ENCODE measurements around the gene PDXDC1. TPM values are rescaled to one million over a fixed set of nuclear protein-coding genes. Genes with fewer than 3 reads are reported as not detected.
A peak's percentile ranks its signal among the peaks of the same experiment; 100 is the strongest.
"Not testable (repeated sequence)": the region's sequence is repeated elsewhere in the genome, so short reads cannot be mapped to it uniquely, and the experiment has no call there.

PDXDC1 gene
- total RNA-seq, 1 donor from 2014 or later, result 55.5 TPM

DNA sequence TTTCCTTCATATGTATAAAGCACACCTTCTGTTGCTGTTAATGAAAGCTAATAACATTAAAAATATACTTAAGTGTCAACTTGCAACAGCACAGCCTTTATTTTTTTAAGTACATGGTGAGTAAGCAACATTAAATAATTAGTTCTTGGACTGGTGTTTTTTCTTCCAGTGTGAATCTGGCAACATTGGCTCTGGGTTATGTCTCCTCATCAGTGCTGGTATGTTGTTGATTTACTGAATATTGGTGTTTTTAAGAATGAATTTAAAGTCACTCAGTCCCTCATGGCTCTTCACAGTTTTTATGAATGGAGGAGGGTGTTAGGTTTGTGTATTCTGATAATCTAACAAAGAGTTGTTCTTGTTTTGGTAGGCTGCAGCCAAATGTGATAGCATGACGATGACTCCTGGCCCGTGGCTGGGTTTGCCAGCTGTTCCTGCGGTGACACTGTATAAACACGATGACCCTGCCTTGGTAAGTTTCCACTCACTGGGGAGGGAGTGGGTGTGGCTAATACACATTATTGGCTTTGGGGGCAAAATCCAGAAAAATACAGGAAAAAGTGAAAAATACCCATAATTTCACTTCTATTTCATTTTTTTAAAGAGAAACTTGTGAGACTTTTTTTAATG, 42.2 kb downstream of the PDXDC1 start:
- not testable (repeated sequence) for H3K4me3 ChIP-seq (ENCODE audit: low read depth, low read length); DNase-seq (ENCODE audit: low read depth); H3K36me3 ChIP-seq (ENCODE audit: control insufficient read depth, insufficient read depth, low read length); H3K27me3 ChIP-seq (ENCODE audit: control insufficient read depth, insufficient read depth, low read length)

GRCh38 chr16:15021429-15021828, 46.6 kb downstream of the PDXDC1 start:
- not testable (repeated sequence) for H3K36me3 ChIP-seq (ENCODE audit: control insufficient read depth, insufficient read depth, low read length); DNase-seq (ENCODE audit: low read depth); H3K4me3 ChIP-seq (ENCODE audit: low read depth, low read length); H3K27me3 ChIP-seq (ENCODE audit: control insufficient read depth, insufficient read depth, low read length)

- not testable (repeated sequence) for H3K27me3 ChIP-seq (ENCODE audit: control insufficient read depth, insufficient read depth, low read length); H3K4me3 ChIP-seq (ENCODE audit: low read depth, low read length); H3K36me3 ChIP-seq (ENCODE audit: control insufficient read depth, insufficient read depth, low read length); DNase-seq (ENCODE audit: low read depth)
- TF ChIP-seq CTCF (IDR thresholded peaks at IDR 0.05; ENCODE audit: insufficient read depth, low read length, poor library complexity, severe bottlenecking), result peak; percentile 33
Measured at GRCh38 chr16:15022194-15022593, 47.4 kb downstream of the PDXDC1 start.

GRCh38 chr16:15023381-15024077, 48.7 kb downstream of the PDXDC1 start:
- not testable (repeated sequence) for DNase-seq (ENCODE audit: low read depth); H3K27me3 ChIP-seq (ENCODE audit: control insufficient read depth, insufficient read depth, low read length); H3K36me3 ChIP-seq (ENCODE audit: control insufficient read depth, insufficient read depth, low read length); H3K4me3 ChIP-seq (ENCODE audit: low read depth, low read length)

- H3K36me3 ChIP-seq (ENCODE audit: control insufficient read depth, insufficient read depth, low read length); H3K4me3 ChIP-seq (ENCODE audit: low read depth, low read length); DNase-seq (ENCODE audit: low read depth); H3K27me3 ChIP-seq (ENCODE audit: control insufficient read depth, insufficient read depth, low read length): not testable (repeated sequence)
Measured at GRCh38 chr16:15024858-15025199, 50.0 kb downstream of the PDXDC1 start.

GRCh38 chr16:15025234-15025951, 50.6 kb downstream of the PDXDC1 start:
- not testable (repeated sequence) for H3K27me3 ChIP-seq (ENCODE audit: control insufficient read depth, insufficient read depth, low read length); H3K36me3 ChIP-seq (ENCODE audit: control insufficient read depth, insufficient read depth, low read length); DNase-seq (ENCODE audit: low read depth); H3K4me3 ChIP-seq (ENCODE audit: low read depth, low read length)

GRCh38 chr16:15027051-15027450, 52.2 kb downstream of the PDXDC1 start:
- H3K36me3 ChIP-seq (ENCODE audit: control insufficient read depth, insufficient read depth, low read length); H3K27me3 ChIP-seq (ENCODE audit: control insufficient read depth, insufficient read depth, low read length); H3K4me3 ChIP-seq (ENCODE audit: low read depth, low read length); DNase-seq (ENCODE audit: low read depth): not testable (repeated sequence)

DNA sequence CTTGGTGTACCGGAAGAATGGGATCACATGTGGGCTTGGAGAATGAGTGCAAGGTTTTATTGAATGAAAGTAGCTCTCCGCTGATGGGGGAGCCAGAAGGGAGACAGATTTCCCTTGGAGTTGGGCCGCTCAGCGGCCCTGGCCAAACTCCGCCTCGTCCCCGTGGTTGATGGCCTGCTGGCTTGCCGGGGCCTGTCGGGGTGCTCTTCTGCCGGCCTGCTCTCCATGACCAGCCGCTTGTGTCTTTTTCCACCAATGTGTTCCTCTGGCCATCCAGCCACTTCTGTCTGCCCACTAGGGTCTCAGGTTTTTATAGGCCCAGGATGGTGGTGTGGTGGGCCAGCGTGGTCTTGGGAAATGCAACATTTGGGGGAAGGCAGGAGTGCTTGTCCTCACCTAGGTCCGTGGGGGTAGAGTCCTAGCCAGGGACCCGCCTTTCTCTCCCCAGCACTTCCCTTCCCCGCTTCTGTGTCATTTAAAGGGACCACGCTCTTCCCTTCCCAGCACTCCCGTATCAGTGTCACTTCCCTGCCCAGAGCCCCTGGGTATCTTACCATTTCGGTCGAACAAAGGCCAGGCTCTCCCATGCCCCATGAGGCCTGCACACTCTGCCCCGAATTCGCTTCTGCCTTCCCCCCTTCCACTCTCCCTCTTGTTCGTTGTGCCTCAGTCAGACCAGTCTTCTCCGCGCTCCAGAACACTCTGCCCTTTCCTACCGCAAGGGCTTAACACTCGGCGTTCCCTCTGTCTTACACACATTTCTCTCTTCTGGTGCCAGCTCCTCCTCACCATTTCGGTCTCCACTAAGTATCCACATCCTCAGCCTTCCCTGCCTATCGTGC, 52.9 kb downstream of the PDXDC1 start:
- not testable (repeated sequence) for H3K4me3 ChIP-seq (ENCODE audit: low read depth, low read length); H3K36me3 ChIP-seq (ENCODE audit: control insufficient read depth, insufficient read depth, low read length); H3K27me3 ChIP-seq (ENCODE audit: control insufficient read depth, insufficient read depth, low read length); DNase-seq (ENCODE audit: low read depth)

DNA sequence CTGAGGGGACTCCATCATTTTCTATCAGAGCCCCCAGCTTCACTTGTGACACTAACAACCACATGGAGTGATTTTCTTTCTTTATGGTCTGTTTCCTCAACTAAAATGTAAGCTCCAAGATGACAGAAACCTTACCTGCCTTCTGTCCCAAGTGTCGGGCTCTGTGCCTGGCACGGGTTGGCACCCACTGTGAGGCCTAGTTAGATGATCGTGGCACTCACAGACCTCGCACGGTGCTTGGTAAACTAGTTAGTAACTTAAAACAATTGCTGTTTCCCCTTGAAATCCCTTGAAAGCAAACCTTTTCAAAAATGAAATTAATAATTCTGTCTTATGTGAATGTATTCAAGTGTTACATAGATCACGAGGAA, 53.5 kb downstream of the PDXDC1 start:
- DNase-seq (ENCODE audit: low read depth); H3K4me3 ChIP-seq (ENCODE audit: low read depth, low read length); H3K36me3 ChIP-seq (ENCODE audit: control insufficient read depth, insufficient read depth, low read length); H3K27me3 ChIP-seq (ENCODE audit: control insufficient read depth, insufficient read depth, low read length): not testable (repeated sequence)

DNA sequence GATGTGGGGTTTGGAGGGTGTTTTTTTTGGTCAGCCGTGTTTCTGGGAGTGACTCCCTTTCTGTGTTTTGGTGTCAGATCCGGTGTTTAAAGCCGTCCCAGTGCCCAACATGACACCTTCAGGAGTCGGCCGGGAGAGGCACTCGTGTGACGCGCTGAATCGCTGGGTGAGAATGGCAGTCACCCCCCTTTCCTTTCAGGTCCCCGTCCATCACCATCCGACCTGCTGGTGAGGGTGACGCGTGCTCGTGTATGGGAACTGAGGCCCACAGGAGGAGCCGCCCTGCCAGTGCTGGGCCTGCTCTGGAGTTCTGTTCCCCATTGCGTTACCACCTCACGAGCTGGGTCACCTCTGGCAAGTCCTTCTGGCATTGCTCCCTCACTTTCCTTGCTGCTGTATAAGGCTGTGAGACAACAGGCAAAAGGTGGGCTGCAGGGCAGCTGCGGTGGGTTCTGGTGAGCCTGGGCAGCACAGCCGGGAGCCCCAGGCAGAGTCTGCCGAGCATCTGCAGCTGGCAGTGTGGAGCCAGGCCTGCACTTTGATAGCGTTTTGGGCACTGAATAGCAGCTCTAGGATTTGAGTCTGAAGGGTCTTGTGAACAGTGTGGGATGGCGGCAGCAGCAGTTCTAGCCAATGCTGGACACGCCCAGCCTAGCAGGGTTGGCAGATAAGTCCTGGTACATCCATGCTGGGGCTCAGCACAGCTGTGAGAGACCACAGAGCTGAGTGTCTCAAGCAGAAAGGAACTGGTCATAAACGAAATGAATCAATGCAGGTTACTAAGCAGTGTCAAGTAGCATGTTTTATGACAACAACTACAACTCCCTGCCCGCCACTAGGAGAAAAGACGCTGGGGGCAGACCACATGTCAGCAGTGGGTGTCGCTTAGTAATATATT, 54.2 kb downstream of the PDXDC1 start:
- DNase-seq (ENCODE audit: low read depth); H3K4me3 ChIP-seq (ENCODE audit: low read depth, low read length); H3K27me3 ChIP-seq (ENCODE audit: control insufficient read depth, insufficient read depth, low read length); H3K36me3 ChIP-seq (ENCODE audit: control insufficient read depth, insufficient read depth, low read length): not testable (repeated sequence)

DNA sequence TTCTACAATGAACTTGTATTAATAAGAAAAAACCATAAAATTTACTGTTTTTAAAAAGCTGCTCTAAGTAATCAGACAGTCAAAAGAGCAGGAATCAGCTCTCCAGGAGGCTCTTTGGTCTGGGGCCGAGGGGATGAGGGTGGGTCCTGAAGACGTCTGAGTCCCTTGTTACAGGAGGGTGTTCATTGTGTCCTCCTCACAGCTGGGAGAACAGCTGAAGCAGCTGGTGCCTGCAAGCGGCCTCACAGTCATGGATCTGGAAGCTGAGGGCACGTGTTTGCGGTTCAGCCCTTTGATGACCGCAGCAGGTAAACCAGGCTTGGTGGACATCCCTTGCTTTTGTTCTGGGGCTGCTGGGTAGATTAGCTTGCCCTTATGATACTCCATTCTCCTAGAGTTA, 54.9 kb downstream of the PDXDC1 start:
- not testable (repeated sequence) for H3K4me3 ChIP-seq (ENCODE audit: low read depth, low read length); H3K36me3 ChIP-seq (ENCODE audit: control insufficient read depth, insufficient read depth, low read length); DNase-seq (ENCODE audit: low read depth); H3K27me3 ChIP-seq (ENCODE audit: control insufficient read depth, insufficient read depth, low read length)

All from kidney epithelial cell (primary cell).